ENCODE measurements around the gene DCHS1.

DNA sequence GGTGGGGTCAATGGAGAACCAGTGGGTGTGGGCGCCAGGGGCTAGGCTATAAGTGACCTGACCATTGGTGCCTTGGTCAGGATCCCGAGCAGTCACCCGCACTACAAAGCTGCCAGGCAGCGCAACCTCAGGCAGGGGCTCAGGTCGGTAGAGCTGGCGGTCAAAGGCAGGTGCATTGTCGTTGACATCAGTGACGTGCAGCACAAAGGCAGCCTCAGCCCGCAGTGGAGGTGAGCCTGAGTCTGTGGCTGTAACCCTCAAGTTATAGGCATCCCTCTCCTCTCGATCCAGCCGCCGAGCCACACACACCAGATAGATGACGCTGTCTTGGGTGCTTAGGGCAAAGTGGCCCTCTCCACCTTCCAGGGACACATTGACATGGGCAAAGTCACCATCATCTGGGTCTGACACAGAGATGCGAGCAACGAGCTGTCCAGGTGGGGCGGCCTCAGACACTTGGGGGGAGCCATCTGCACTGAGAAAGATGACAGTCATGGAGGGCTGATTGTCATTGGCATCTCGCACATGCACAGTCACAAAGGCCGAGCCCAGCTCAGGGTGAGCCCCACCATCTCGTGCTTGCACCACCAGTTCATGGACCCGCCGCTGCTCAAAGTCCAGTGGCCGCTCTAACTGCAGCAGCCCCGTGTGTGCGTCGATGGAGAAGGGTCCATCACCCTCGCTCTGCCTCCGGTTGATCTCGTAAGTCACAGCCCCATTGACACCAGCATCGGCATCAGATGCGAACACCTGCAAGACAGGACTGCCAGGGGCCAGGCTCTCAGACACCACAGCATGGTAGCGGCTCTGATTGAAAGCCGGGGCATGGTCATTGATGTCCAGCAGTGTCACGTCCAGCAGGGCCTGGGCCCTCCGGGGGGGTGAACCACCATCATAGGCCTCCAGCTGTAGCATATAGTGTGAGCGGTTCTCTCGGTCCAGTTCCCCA lies 15.3 kb downstream of the DCHS1 start:
- TF ChIP-seq SREBF2 (IDR thresholded peaks at IDR 0.05; ENCODE audit: low read length) (no peak), POLR2A (IDR thresholded peaks at IDR 0.05; ENCODE audit: low read depth, low read length) (no peak), EP300 (IDR thresholded peaks at IDR 0.05; ENCODE audit: borderline replicate concordance in 1 of 2, control insufficient read depth in 1 of 2, low read depth in 2 of 2, low read length in 2 of 2) (no peak), TBL1XR1 (IDR thresholded peaks at IDR 0.05; ENCODE audit: low read depth, low read length) (no peak), SIN3A (IDR thresholded peaks at IDR 0.05; ENCODE audit: low read depth, low read length) (no peak), MAX (IDR thresholded peaks at IDR 0.05; ENCODE audit: low read depth, low read length) (no peak), CHD4 (IDR thresholded peaks at IDR 0.05) (no peak), CREB1 (IDR thresholded peaks at IDR 0.05; ENCODE audit: low read depth) (no peak)
- TF ChIP-seq, protein P1, sequence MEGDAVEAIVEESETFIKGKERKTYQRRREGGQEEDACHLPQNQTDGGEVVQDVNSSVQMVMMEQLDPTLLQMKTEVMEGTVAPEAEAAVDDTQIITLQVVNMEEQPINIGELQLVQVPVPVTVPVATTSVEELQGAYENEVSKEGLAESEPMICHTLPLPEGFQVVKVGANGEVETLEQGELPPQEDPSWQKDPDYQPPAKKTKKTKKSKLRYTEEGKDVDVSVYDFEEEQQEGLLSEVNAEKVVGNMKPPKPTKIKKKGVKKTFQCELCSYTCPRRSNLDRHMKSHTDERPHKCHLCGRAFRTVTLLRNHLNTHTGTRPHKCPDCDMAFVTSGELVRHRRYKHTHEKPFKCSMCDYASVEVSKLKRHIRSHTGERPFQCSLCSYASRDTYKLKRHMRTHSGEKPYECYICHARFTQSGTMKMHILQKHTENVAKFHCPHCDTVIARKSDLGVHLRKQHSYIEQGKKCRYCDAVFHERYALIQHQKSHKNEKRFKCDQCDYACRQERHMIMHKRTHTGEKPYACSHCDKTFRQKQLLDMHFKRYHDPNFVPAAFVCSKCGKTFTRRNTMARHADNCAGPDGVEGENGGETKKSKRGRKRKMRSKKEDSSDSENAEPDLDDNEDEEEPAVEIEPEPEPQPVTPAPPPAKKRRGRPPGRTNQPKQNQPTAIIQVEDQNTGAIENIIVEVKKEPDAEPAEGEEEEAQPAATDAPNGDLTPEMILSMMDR (IDR thresholded peaks at IDR 0.05 in 2 of 3, conservative IDR thresholded peaks at IDR 0.05 in 1 of 3; ENCODE audit: control insufficient read depth in 2 of 3, extremely low read depth in 1 of 3, insufficient read depth in 1 of 3, low read depth in 3 of 3, low read length in 3 of 3) = no peak
- TF ChIP-seq, protein P2, sequence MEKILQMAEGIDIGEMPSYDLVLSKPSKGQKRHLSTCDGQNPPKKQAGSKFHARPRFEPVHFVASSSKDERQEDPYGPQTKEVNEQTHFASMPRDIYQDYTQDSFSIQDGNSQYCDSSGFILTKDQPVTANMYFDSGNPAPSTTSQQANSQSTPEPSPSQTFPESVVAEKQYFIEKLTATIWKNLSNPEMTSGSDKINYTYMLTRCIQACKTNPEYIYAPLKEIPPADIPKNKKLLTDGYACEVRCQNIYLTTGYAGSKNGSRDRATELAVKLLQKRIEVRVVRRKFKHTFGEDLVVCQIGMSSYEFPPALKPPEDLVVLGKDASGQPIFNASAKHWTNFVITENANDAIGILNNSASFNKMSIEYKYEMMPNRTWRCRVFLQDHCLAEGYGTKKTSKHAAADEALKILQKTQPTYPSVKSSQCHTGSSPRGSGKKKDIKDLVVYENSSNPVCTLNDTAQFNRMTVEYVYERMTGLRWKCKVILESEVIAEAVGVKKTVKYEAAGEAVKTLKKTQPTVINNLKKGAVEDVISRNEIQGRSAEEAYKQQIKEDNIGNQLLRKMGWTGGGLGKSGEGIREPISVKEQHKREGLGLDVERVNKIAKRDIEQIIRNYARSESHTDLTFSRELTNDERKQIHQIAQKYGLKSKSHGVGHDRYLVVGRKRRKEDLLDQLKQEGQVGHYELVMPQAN (conservative IDR thresholded peaks at IDR 0.05) = no peak
- TF ChIP-seq, protein P3, sequence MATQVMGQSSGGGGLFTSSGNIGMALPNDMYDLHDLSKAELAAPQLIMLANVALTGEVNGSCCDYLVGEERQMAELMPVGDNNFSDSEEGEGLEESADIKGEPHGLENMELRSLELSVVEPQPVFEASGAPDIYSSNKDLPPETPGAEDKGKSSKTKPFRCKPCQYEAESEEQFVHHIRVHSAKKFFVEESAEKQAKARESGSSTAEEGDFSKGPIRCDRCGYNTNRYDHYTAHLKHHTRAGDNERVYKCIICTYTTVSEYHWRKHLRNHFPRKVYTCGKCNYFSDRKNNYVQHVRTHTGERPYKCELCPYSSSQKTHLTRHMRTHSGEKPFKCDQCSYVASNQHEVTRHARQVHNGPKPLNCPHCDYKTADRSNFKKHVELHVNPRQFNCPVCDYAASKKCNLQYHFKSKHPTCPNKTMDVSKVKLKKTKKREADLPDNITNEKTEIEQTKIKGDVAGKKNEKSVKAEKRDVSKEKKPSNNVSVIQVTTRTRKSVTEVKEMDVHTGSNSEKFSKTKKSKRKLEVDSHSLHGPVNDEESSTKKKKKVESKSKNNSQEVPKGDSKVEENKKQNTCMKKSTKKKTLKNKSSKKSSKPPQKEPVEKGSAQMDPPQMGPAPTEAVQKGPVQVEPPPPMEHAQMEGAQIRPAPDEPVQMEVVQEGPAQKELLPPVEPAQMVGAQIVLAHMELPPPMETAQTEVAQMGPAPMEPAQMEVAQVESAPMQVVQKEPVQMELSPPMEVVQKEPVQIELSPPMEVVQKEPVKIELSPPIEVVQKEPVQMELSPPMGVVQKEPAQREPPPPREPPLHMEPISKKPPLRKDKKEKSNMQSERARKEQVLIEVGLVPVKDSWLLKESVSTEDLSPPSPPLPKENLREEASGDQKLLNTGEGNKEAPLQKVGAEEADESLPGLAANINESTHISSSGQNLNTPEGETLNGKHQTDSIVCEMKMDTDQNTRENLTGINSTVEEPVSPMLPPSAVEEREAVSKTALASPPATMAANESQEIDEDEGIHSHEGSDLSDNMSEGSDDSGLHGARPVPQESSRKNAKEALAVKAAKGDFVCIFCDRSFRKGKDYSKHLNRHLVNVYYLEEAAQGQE (IDR thresholded peaks at IDR 0.05; ENCODE audit: low read depth, low read length) = no peak

Measured in GM12878 (cell line).